Measurements from ENCODE around the gene VWA3B. TPM values are rescaled to one million over a fixed set of nuclear protein-coding genes. Genes with fewer than 3 reads are reported as not detected.

Gene VWA3B
- total and polyA plus RNA-seq, 2 of the 4 experiments (the other 2 are of a cell fraction) = not detected

GRCh38 chr2:98355881-98356280, 268.9 kb downstream of the VWA3B start:
- DNase-seq = no peak
- Histone ChIP-seq H2BK5ac (ENCODE audit: low read depth, low read length, poor library complexity, severe bottlenecking) (no peak overlapping the region), H3K79me1 (ENCODE audit: low read depth in 1 of 2, low read length in 2 of 2) (no peaks in the 10 kb centered on the region), H3K27ac (ENCODE audit: insufficient read depth, low read length) (no peak overlapping the region), H3K27me3 (ENCODE audit: control insufficient read depth, insufficient read depth, low read length) (peaks cover 7% of the 10 kb centered on the region), H3K4ac (ENCODE audit: low read depth, low read length) (no peak overlapping the region), H2BK20ac (ENCODE audit: low read depth, low read length) (no peak overlapping the region), H3K14ac (replicated peaks; ENCODE audit: low read depth, low read length) (no peak overlapping the region), H4K8ac (ENCODE audit: low read depth in 2 of 2, low read length in 2 of 2) (no peak overlapping the region), H3K23ac (ENCODE audit: low read depth, low read length) (no peak overlapping the region), H3K4me2 (ENCODE audit: low read depth, low read length) (no peak overlapping the region), H2AFZ (replicated peaks; ENCODE audit: low read length, poor library complexity) (no peak overlapping the region), H2AK5ac (ENCODE audit: low read depth, low read length) (no peak overlapping the region), H3K9ac (ENCODE audit: low read depth, low read length) (no peak overlapping the region), H4K91ac (ENCODE audit: insufficient read depth, low read depth, low read length) (no peak overlapping the region), H3K56ac (ENCODE audit: extremely low read depth, insufficient read depth, low read length) (no peak overlapping the region), H3K9me3 (ENCODE audit: control insufficient read depth, insufficient read depth, low read length) (no peaks in the 10 kb centered on the region), H4K20me1 (ENCODE audit: insufficient read depth, low read length) (no peaks in the 10 kb centered on the region; the same call in 1 of the 2 replicates), H3K18ac (ENCODE audit: low read depth, low read length) (no peak overlapping the region), H2AK9ac (replicated peaks; ENCODE audit: low read depth, low read length, poor library complexity) (no peak overlapping the region), H3K36me3 (ENCODE audit: control insufficient read depth, insufficient read depth, low read length) (no peaks in the 10 kb centered on the region), H4K5ac (ENCODE audit: low read depth, low read length) (no peak overlapping the region), H3K4me3 (ENCODE audit: insufficient read depth, low read depth, low read length) (no peak overlapping the region), H2BK120ac (ENCODE audit: low read depth, low read length) (no peak overlapping the region), H3K9me1 (ENCODE audit: insufficient read depth, low read length) (no peaks in the 10 kb centered on the region), H3K4me1 (ENCODE audit: control insufficient read depth, insufficient read depth, low read length) (no peaks in the 10 kb centered on the region), H2BK15ac (ENCODE audit: low read depth, low read length) (no peak overlapping the region)
- in situ Hi-C loops (cut with MboI; ENCODE audit: low sequenced_read_pairs) (no loop called here), intact Hi-C loops (cut with micrococcal nuclease) (no loop called here), dilution Hi-C loops (cut with HindIII; ENCODE audit: low sequenced_read_pairs, unreplicated experiment) (no loop called here)
- WGBS, 2 experiments (ENCODE audit: extremely low coverage in 2 of 2, insufficient read length in 1 of 2) = no CpG with 5 or more reads among the region's 3 CpGs
- ChIA-PET CTCF (no interaction called here), POLR2A (ENCODE audit: unreplicated experiment) (no interaction called here)
- no TSS peak for BruUV-seq (replicated peaks)
- no peak for ATAC-seq (ENCODE audit: low read depth)
- TF ChIP-seq USF2 (IDR thresholded peaks at IDR 0.05; ENCODE audit: low read depth, low read length) = no peak
- no peak for TF ChIP-seq RAD21 (IDR thresholded peaks at IDR 0.05; ENCODE audit: low read length)
- TF ChIP-seq BHLHE40 (IDR thresholded peaks at IDR 0.05; ENCODE audit: low read depth, low read length) = no peak
- TF ChIP-seq MXI1 (IDR thresholded peaks at IDR 0.05; ENCODE audit: borderline replicate concordance, low read depth, low read length) = no peak
- TF ChIP-seq RFX5 (IDR thresholded peaks at IDR 0.05; ENCODE audit: low read depth, low read length) = no peak
- no peak for TF ChIP-seq MAFK (IDR thresholded peaks at IDR 0.05; ENCODE audit: low read depth, low read length)
- TF ChIP-seq CEBPB (IDR thresholded peaks at IDR 0.05; ENCODE audit: low read depth, low read length) = no peak
- no peak for TF ChIP-seq CTCF (conservative IDR thresholded peaks at IDR 0.05; ENCODE audit: low read depth, low read length)
- no peak for TF ChIP-seq CHD1 (IDR thresholded peaks at IDR 0.05; ENCODE audit: low read depth, low read length)
- no peak for TF ChIP-seq FOS (IDR thresholded peaks at IDR 0.05; ENCODE audit: low read depth, low read length)
- no peak for TF ChIP-seq POLR2A (IDR thresholded peaks at IDR 0.05; ENCODE audit: low read depth, low read length)
- TF ChIP-seq ELK1 (IDR thresholded peaks at IDR 0.05; ENCODE audit: borderline replicate concordance, low read depth, low read length) = no peak
- no peak for TF ChIP-seq NFE2L2 (IDR thresholded peaks at IDR 0.05; ENCODE audit: low read depth, low read length)
- TF ChIP-seq RCOR1 (IDR thresholded peaks at IDR 0.05; ENCODE audit: insufficient replicate concordance, low read length) = no peak
- no peak for TF ChIP-seq MAZ (IDR thresholded peaks at IDR 0.05; ENCODE audit: borderline replicate concordance, low read depth, low read length)
- no peak for TF ChIP-seq SMC3 (IDR thresholded peaks at IDR 0.05; ENCODE audit: low read depth, low read length)

Measured in IMR-90 (cell line).